ENCODE data around the gene MIOX.
A peak's percentile ranks its signal among the peaks of the same experiment; 100 is the strongest.

Gene MIOX

GRCh38 chr22:50455201-50455600 is 31.5 kb upstream of the MIOX start:
- no peak for DNase-seq

DNA sequence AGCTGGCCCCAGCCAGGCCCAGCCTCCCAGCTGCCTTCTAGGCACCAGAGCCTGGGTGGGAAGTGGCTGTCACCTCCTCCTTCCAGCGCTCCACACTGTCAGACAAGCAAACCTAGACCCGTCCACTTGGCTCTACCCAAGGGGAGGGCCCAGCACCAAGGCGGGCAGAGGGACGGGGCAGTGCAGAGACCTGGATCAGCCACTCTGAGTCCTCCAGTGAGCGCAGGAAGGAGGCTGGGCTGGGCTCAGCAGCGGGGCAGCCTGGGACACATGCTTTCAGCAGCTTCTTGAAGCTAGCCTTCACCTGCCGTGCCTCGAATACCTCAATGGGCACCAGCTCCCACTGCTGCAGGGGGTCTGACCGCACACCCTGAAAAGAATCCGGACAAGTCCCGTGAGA is 30.6 kb upstream of the MIOX start:
- no peak for DNase-seq

- DNase-seq = no peak
Observed at GRCh38 chr22:50456466-50457234, 30.0 kb upstream of the MIOX start.

GRCh38 chr22:50459016-50459415 is 27.6 kb upstream of the MIOX start:
- no peak for DNase-seq

GRCh38 chr22:50459496-50460140 is 27.0 kb upstream of the MIOX start:
- DNase-seq = no peak

DNA sequence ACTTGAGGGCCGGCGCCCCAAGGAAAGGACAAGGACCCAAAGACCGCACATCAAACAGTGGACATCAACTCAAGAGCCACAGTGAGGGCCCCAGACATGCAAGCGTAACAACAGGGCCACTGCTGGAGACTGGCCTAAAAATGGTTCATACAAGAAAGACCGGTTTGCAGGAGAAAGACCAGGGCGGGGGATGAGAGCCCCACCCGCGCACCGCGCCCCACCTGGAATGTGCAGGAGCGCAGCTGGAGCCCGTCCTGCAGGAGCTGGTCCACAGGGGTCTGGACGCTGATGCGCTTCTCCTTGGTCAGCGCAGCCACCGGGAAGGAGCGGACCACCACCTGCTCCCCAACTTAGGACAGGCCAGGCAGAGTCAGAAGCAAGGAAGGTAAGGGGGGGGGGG is 25.7 kb upstream of the MIOX start:
- no peak for DNase-seq

GRCh38 chr22:50461536-50461935 is 25.1 kb upstream of the MIOX start:
- no peak for DNase-seq

GRCh38 chr22:50461979-50462540 is 24.6 kb upstream of the MIOX start:
- DNase-seq = no peak

DNA sequence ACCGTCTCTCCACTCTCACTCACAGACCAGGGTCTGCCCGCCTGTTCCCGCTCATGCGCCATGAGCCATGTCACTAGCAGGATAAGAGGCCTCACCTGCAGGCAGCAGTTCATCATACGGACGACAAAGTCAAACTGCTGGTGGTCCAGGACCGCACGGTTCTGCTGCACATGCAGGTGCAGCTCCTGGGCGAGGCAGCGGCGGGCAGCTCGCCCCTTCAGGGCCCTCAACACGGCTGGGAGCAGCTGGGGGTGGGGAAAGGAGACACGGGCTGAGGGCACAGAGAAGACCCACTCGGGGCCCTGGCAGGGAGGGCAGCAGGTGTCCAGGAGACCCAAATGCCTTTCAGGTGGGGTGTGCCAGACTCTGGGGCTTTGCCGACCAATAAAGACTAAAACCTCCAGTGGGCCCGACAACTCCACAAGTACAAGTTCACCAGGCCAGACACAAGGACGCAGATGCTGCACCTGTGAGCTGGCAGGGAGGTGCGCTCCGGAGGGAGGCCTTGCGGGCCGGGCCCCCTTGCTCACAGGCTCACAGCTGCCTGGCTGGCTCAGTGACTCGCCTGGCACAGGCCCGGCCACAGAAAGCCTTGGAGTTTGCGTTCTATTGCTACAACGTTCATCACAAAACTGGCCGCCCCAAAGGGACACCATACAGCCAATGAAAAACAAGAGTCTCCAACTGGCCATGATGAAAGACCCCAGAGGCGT is 23.3 kb upstream of the MIOX start:
- no peak for DNase-seq

DNA sequence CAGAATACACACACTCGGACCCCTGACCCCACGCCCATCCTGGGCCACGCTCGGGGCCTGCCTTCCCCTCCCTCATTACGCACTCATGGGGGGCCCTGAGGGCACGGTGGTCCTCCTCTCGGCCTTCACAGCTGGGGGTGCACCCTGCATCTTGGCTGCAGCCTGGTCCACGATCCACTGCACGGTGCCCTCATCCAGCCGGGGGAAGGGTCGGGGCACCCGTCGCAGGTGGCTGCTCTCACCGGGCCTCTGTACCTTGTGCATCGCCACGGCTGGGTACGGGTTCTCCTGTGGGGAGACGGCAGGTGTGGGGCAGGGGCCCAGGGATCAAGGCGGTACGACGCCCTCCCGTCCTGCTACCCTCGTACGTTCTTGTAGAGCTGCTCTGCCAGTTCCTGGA is 22.2 kb upstream of the MIOX start:
- no peak for DNase-seq

GRCh38 chr22:50465066-50465930 is 21.4 kb upstream of the MIOX start:
- no peak for DNase-seq

DNA sequence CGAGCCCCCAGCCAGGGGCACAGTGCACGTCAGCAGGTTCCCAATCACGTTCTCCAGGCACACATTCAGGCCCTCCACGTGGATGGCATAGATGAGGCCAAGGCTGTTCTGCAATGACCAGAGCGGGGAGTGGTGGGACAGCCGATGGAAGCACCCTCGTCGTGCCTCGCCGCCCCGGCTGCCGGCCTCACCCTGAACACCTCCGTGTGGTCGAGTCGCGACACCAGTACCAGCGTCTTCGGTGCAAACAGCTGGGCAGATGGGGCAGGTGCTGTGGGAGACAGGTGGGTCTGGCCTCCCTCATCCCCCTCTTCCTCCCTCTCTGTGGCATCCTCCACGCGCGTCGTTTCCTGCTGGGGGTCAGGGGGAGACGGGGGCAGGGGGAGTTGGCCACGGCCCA is 19.3 kb upstream of the MIOX start:
- no peak for DNase-seq

GRCh38 chr22:50467773-50468440 is 18.8 kb upstream of the MIOX start:
- DNase-seq = no peak

GRCh38 chr22:50468626-50469025 is 18.0 kb upstream of the MIOX start:
- no peak for DNase-seq

GRCh38 chr22:50469377-50470305 is 17.0 kb upstream of the MIOX start:
- DNase-seq = peak; percentile 98

- DNase-seq = no peak
Observed at GRCh38 chr22:50470491-50470890, 16.2 kb upstream of the MIOX start.

DNA sequence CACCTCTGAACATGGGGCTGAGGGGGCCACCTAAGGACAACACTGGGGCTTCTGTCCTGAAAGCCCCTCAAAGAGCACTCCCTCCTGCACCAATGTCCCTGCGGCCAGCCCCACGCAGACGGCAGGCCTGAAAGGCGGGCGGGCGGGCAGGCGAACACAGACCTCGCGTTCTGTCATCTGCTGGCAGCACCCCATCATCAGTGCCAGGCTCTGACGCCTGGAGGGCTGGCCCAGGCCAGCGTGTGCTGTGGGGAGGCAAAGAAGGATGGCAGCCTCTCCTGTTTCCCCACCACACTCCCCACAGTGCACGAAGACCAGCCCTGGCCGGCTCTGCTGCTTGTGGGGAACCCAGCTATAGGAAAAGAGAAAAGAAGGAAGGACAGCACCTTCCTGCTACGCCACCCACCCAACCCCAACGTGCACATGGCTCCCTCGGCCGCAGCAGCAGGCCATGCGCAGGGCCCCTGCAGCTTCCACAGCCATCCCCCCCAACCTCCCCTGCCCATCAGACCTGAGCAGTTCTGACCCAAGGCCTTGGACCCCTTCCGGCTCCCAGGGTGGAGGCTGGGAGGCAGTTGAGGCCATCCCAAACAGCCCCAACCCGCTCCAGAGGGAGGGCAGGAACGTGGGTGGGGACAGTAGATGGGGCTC is 15.3 kb upstream of the MIOX start:
- no peak for DNase-seq

- DNase-seq = no peak
Observed at GRCh38 chr22:50471962-50472361, 14.7 kb upstream of the MIOX start.

DNA sequence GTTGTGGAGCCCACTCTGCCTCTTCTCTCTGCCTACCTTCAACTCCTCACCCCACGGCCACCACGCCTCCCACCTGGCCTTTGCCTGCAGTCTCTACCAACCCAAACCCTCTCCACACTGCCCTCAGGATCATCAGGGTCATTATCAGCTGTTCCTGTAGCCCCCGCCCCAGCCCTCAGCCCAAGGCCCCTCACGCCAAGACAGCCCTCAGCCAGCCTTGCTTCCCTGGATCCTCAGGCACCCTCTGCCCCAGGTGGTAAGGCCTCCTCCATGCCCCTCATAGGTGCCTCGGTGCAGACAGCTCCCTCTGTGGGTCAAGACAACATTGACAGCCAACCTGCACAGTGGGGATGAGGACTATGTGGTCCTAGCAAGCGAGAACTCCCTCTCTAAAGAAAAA is 13.6 kb upstream of the MIOX start:
- DNase-seq = peak; percentile 48
